Liver (tissue), 3 donors: ENCODE measurements around the gene SPTLC1.
"Not testable (repeated sequence)": the region's sequence is repeated elsewhere in the genome, so short reads cannot be mapped to it uniquely, and the experiment has no call there.

Experiments
- ATF3 ChIP-seq: IDR thresholded peaks from 2 replicates; pipeline ENCODE4 v1.6.1; 2016; ENCODE audit warnings: antibody characterized with exemption
- CTCF ChIP-seq: fragments of 150-350 bp; IDR thresholded peaks from 2 replicates; pipeline ENCODE4 v1.5.1; 2017; ENCODE audit warnings: improper control_type of control experiment, low read depth, low read length; ENCODE audit not compliant: missing input control
- EGR1 ChIP-seq, 2 donors: IDR thresholded peaks; 2 replicates each; pipeline ENCODE4 v1.6.1; 2016 to 2018; ENCODE audit warnings: antibody characterized with exemption in 2 of 2, low read depth in 2 of 2
- TAF1 ChIP-seq: conservative IDR thresholded peaks from 2 replicates; pipeline ENCODE4 v1.6.1; 2016; ENCODE audit warnings: antibody characterized with exemption, mild to moderate bottlenecking
- donor health status: healthy.
- donor health status: healthy.

GRCh38 chr9:92138960-92139540 lies 23.8 kb upstream of the SPTLC1 start:
- not testable (repeated sequence) for TF ChIP-seq ATF3; TAF1; EGR1 (IDR thresholded peaks at IDR 0.05; ENCODE audit: low read depth in 2 of 2)
- peak; percentile 19 for TF ChIP-seq CTCF
